CD4-positive, alpha-beta T cell treated with Interleukin-17A for 4 hours (primary cell): ENCODE data around the gene MDGA2.
"Not testable (repeated sequence)": the region's sequence is repeated elsewhere in the genome, so short reads cannot be mapped to it uniquely, and the experiment has no call there.

ENCODE experiments used
- DNase-seq: peaks from one replicate; pipeline ENCODE4 v3.0.0-alpha.2; 2020; ENCODE audit warnings: mixed read lengths

MDGA2 gene

GRCh38 chr14:47065326-47065725 lies 610.1 kb downstream of the MDGA2 start:
- DNase-seq = no peak

GRCh38 chr14:47060050-47060449 lies 615.4 kb downstream of the MDGA2 start:
- no peak for DNase-seq

- no peak for DNase-seq
Observed at GRCh38 chr14:47057364-47057763, 618.0 kb downstream of the MDGA2 start.

- DNase-seq = no peak
Observed at GRCh38 chr14:47044841-47045240, 630.6 kb downstream of the MDGA2 start.

- DNase-seq = no peak
Observed at GRCh38 chr14:47040550-47040949, 634.9 kb downstream of the MDGA2 start.

- DNase-seq = no peak
Observed at GRCh38 chr14:47039336-47039735, 636.1 kb downstream of the MDGA2 start.

GRCh38 chr14:47022721-47023120 lies 652.7 kb downstream of the MDGA2 start:
- DNase-seq = no peak

- no peak for DNase-seq
Observed at GRCh38 chr14:47020500-47020899, 654.9 kb downstream of the MDGA2 start.

GRCh38 chr14:47012533-47013280 lies 662.7 kb downstream of the MDGA2 start:
- no peak for DNase-seq

- no peak for DNase-seq
Observed at GRCh38 chr14:47009615-47010014, 665.8 kb downstream of the MDGA2 start.

- DNase-seq = no peak
Observed at GRCh38 chr14:47008732-47009131, 666.7 kb downstream of the MDGA2 start.

- no peak for DNase-seq
Observed at GRCh38 chr14:46999661-47000060, 675.7 kb downstream of the MDGA2 start.

- no peak for DNase-seq
Observed at GRCh38 chr14:46989566-46989965, 685.8 kb downstream of the MDGA2 start.

- no peak for DNase-seq
Observed at GRCh38 chr14:46988312-46988711, 687.1 kb downstream of the MDGA2 start.

- no peak for DNase-seq
Observed at GRCh38 chr14:46985529-46986380, 689.6 kb downstream of the MDGA2 start.

GRCh38 chr14:46973295-46973694 lies 702.1 kb downstream of the MDGA2 start:
- DNase-seq = no peak

GRCh38 chr14:46964378-46964777 lies 711.0 kb downstream of the MDGA2 start:
- no peak for DNase-seq

GRCh38 chr14:46951103-46951502 lies 724.3 kb downstream of the MDGA2 start:
- no peak for DNase-seq

GRCh38 chr14:46940611-46941010 lies 734.8 kb downstream of the MDGA2 start:
- no peak for DNase-seq

GRCh38 chr14:46920542-46920941 lies 754.9 kb downstream of the MDGA2 start:
- DNase-seq = no peak

GRCh38 chr14:46915539-46915938 lies 759.9 kb downstream of the MDGA2 start:
- not testable (repeated sequence) for DNase-seq

- no peak for DNase-seq
Observed at GRCh38 chr14:46902837-46903236, 772.6 kb downstream of the MDGA2 start.

- no peak for DNase-seq
Observed at GRCh38 chr14:46894476-46894875, 780.9 kb downstream of the MDGA2 start.

GRCh38 chr14:46887144-46887543 lies 788.3 kb downstream of the MDGA2 start:
- DNase-seq = no peak
